ENCODE results near the gene ADORA2B.

ADORA2B gene

GRCh38 chr17:15943971-15944758 is 765 bp upstream of the ADORA2B start:
- peak overlapping the region; percentile 67 for H3K4me3 ChIP-seq (ENCODE audit: low read depth, low read length)
- DNase-seq (ENCODE audit: low read depth) = no peak
- TF ChIP-seq, protein P1, sequence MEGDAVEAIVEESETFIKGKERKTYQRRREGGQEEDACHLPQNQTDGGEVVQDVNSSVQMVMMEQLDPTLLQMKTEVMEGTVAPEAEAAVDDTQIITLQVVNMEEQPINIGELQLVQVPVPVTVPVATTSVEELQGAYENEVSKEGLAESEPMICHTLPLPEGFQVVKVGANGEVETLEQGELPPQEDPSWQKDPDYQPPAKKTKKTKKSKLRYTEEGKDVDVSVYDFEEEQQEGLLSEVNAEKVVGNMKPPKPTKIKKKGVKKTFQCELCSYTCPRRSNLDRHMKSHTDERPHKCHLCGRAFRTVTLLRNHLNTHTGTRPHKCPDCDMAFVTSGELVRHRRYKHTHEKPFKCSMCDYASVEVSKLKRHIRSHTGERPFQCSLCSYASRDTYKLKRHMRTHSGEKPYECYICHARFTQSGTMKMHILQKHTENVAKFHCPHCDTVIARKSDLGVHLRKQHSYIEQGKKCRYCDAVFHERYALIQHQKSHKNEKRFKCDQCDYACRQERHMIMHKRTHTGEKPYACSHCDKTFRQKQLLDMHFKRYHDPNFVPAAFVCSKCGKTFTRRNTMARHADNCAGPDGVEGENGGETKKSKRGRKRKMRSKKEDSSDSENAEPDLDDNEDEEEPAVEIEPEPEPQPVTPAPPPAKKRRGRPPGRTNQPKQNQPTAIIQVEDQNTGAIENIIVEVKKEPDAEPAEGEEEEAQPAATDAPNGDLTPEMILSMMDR (IDR thresholded peaks at IDR 0.05; ENCODE audit: low read depth, low read length, missing control alignments) = peak; percentile 11
- in situ Hi-C loops (cut with HindIII; ENCODE audit: low sequenced_read_pairs) = loop anchor here (5.0 to 10.0 kb wide), 2 partner anchors 52 to 91 kb away; no protein-coding TSS in a partner anchor

DNA sequence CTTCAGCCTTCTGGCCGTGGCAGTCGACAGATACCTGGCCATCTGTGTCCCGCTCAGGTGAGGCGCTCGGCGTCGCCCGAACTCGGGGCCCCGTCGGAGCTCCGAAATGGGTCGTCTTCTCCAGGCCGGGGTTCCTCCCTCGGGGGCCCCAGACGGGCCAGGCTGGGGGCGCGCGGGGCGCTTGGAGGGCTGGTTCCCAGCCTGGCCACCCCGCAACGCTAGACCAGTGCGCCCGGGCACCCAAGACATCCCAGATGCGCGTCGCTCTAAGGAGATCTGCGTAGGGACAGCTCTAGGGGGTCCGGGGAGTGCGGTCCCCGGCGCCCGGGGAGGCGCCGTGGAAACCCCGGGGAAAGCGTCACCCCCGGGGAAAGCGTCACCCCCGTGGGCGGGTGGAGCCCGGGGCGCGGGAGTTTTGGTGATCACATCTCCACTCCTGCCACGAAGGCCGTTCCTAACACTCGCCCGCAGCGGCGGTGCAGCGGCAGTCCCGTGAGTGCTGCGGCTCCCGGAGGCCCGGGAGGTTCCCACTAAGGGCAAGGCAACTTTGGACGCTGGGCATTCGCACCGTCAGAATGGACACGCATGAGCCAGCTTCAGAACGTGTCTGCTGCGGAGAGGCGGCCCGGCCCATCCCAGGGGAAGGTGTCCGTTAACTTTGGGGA is 729 bp downstream of the ADORA2B start:
- no peak for DNase-seq (ENCODE audit: low read depth)
- in situ Hi-C loops (cut with HindIII; ENCODE audit: low sequenced_read_pairs) = loop anchor here (10.0 kb wide), 1 partner anchor 89 kb away; no protein-coding TSS in a partner anchor

GRCh38 chr17:15946611-15947120 is 1.7 kb downstream of the ADORA2B start:
- DNase-seq (ENCODE audit: low read depth) = no peak
- peak overlapping the region; percentile 67 for H3K4me3 ChIP-seq (ENCODE audit: low read depth, low read length)
- TF ChIP-seq, protein P1 (IDR thresholded peaks at IDR 0.05; ENCODE audit: low read depth, low read length, missing control alignments) = no peak
- in situ Hi-C loops (cut with HindIII; ENCODE audit: low sequenced_read_pairs) = loop anchor here (10.0 kb wide), 1 partner anchor 88 kb away; no protein-coding TSS in a partner anchor

More for the DNA sequence above, 729 bp downstream of the ADORA2B start:
- H3K4me3 ChIP-seq (ENCODE audit: low read depth, low read length) = peak overlapping the region; percentile 67
- TF ChIP-seq, protein P1 (IDR thresholded peaks at IDR 0.05; ENCODE audit: low read depth, low read length, missing control alignments) = no peak

GRCh38 chr17:15947271-15947670 is 2.3 kb downstream of the ADORA2B start:
- in situ Hi-C loops (cut with HindIII; ENCODE audit: low sequenced_read_pairs) = loop anchor here (10.0 kb wide), 1 partner anchor 88 kb away; no protein-coding TSS in a partner anchor
- TF ChIP-seq, protein P1 (IDR thresholded peaks at IDR 0.05; ENCODE audit: low read depth, low read length, missing control alignments) = no peak
- no peak for DNase-seq (ENCODE audit: low read depth)
- peak overlapping the region; percentile 67 for H3K4me3 ChIP-seq (ENCODE audit: low read depth, low read length)

- in situ Hi-C loops (cut with HindIII; ENCODE audit: low sequenced_read_pairs) = loop anchor here (10.0 kb wide), 1 partner anchor 87 kb away; no protein-coding TSS in a partner anchor
Observed at GRCh38 chr17:15947976-15948752, 3.2 kb downstream of the ADORA2B start.

More at GRCh38 chr17:15947976-15948752, 3.2 kb downstream of the ADORA2B start:
- DNase-seq (ENCODE audit: low read depth) = no peak
- no peak overlapping the region for H3K4me3 ChIP-seq (ENCODE audit: low read depth, low read length)
- TF ChIP-seq, protein P1 (IDR thresholded peaks at IDR 0.05; ENCODE audit: low read depth, low read length, missing control alignments) = no peak

Measured in astrocyte of the cerebellum (primary cell).